Measurements from ENCODE around the gene MSX1. TPM values are rescaled to one million over a fixed set of nuclear protein-coding genes. Genes with fewer than 3 reads are reported as not detected.

MSX1 gene
- total RNA-seq, 1 donor from 2014 or later, result 1.2 TPM

DNA sequence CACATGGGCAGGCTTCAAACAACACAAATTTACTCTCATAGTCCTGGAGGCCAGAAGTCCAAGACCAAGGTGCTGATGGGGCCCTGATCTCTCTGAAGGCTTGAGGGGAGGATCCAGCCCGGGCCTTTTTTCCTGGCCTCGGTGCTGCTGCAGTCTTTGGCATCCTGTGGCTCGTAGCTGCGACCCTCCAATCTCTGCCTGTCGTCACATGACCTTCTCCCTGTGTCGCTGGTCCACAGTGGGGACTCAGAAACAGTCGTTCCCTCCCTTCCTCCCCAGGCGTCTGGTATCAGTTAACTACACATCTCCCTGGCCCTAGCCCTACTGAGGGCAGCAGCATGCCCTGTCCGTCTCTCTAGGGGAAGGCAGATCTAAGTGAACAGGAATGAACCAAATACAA, 19.1 kb upstream of the MSX1 start:
- no peak for DNase-seq (ENCODE audit: low spot score)

GRCh38 chr4:4841156-4841555, 18.3 kb upstream of the MSX1 start:
- DNase-seq (ENCODE audit: low spot score), result no peak

GRCh38 chr4:4842476-4843441, 16.7 kb upstream of the MSX1 start:
- DNase-seq (ENCODE audit: low spot score), result no peak

DNA sequence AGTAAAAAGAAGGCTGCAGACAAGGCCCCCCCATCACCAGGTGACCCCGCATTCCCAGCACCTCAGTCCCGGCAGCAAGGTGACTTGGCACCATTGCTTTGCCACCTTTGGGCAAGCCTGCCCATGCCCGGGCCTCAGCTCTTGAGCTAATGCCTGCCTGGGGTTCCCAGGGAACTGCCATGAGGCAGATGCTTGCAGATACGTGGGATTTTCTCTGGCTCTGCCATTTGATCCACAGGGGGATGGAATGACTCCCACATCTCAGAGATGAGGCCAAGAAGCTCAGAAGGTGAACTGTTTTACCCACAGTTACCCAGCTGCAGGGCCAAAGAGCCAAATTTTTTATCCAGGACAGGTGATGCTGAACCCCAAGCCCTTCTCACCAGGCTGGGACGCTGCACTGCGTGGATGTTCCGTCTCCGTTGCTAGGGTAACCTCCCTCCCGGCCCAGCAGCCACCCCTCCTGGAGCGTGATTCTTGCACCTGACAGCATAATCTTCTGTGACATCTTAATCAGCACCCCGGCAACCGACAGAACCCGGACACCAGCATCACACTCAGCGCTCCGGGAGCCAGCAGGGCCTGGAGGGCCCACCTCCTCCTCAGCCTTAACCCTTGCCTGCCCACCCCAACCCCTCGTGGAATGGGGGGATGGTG, 15.7 kb upstream of the MSX1 start:
- no peak for DNase-seq (ENCODE audit: low spot score)

- DNase-seq (ENCODE audit: low spot score), result no peak
Measured at GRCh38 chr4:4845027-4845426, 14.4 kb upstream of the MSX1 start.

DNA sequence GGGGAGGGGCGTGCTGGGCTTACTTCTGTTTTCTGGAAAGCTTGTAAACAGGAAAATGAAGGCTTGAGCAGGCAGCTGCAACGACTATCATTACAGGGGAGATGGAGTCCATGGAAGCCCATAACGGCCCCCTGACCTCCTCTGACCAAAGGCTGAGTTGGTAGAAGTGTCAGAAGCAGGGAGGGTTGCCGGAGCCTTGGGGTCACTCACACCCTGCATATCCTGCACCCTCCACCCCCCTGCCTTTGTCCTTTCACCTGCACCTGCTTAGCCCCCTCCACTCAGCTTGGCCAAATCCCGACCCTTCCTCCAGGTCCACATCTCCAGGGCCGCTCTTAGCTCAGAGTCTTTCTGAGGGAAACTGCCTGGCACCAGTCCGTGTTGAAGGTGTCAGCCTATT, 12.5 kb upstream of the MSX1 start:
- no peak for DNase-seq (ENCODE audit: low spot score)

GRCh38 chr4:4848540-4848939, 10.9 kb upstream of the MSX1 start:
- no peak for DNase-seq (ENCODE audit: low spot score)

DNA sequence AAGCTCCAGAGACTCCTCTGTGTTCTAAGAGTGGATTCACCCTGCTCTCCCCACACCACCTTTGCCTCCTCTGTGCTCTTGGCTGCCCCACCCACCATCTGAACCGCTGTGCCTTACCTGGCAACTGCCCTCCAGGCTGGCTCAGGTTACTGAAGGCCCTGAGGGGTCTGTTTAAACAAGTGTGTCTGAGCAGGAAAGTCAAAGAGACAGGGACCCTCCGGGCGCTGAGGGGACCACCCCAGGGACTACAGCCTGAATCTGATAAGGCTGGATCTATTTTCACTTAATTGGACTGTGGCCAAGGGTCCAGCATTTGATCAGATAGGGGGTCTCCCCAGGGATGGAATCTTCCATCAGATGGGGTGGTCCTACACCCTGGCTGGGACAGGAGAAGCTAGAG, 10.4 kb upstream of the MSX1 start:
- DNase-seq (ENCODE audit: low spot score), result no peak

DNA sequence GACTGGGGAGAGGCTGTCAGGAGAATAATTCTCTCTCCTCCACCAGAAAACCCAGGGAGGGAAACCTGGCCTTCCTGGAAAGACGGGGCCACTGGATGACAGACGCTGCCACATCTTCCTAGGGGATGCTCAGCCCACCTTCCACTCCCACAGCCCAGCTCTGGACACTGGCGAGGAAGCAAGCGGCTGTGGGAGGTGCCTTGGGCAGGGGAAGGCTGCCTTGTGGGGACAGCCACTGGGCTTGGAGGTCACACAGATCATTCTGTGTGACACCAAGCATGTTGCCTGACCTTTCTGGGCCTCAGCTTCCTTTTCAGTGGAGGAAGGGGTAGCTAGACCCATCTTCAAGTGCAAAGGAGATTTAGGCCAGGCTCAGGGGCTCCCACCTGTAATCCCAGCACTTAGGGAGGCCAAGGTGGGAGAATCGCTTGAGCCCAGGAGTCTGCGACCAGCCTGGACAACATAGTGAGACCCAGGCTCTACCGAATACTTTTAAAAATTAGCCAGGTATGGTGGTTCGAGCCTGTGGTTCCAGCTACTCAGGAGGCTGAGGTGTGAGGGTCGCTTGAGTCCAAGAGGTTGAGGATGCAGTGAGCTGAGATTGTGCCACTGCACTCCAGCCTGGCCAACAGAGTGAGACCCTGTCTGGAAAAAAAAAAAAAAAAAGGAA, 9.8 kb upstream of the MSX1 start:
- no peak for DNase-seq (ENCODE audit: low spot score)

GRCh38 chr4:4851081-4851480, 8.4 kb upstream of the MSX1 start:
- no peak for DNase-seq (ENCODE audit: low spot score)

DNA sequence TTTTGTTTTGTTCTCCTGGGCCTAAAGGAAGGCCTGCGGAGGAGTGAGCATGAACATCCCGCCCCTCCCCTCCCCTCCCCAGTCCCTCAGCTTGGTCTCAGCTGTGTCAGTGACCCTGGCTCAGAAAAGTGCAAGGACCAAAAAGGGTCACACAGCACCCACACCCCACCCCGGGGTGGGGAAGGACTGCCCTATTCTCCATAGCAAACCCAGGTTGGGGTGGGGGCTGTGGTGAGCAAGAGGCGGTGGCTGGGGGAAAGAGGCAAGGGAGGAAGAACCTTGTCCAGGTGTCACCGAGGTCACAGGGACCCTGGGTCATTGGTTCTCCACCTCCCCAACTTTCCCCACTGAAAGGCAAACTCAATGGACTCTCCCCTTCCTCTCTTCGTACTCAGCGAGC, 7.6 kb upstream of the MSX1 start:
- no peak for DNase-seq (ENCODE audit: low spot score)

DNA sequence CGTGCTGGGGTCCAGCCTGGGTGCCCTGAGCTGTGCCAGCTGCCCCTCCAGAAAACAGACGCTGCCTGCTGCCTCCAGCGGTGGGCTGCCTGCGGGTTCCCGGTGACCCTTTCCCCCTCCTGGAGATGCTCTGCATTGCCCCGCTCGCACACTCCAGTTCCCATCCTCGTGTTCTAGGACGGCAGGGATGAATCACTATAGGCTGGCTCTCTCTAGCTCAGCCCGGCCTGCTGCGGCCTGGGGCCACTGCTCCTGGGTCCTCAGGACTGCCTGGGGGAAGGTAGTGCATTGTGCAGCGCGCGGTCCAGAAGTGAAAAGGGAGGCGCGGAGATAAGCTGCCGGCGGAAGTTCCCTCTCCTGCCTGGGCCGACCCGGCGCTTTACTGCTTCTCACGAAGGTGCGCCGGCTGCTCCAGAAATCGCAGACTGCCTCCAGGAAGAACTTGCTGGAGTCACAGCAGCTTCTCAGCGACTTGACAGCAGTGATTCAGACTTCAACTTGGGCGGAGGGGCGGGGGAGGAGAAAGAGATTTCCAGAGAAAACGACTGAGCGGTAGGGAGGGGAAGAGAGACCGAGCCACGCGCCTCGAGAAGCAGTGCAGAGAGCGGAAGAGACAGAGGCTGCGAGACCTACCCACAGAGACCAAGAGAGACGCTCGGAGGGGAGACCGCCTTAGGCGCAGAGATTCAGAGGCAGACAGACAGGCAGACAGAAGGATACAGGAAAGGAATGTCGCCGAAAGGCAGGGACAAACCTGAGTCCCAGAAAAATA, 6.7 kb upstream of the MSX1 start:
- DNase-seq (ENCODE audit: low spot score), result no peak

DNA sequence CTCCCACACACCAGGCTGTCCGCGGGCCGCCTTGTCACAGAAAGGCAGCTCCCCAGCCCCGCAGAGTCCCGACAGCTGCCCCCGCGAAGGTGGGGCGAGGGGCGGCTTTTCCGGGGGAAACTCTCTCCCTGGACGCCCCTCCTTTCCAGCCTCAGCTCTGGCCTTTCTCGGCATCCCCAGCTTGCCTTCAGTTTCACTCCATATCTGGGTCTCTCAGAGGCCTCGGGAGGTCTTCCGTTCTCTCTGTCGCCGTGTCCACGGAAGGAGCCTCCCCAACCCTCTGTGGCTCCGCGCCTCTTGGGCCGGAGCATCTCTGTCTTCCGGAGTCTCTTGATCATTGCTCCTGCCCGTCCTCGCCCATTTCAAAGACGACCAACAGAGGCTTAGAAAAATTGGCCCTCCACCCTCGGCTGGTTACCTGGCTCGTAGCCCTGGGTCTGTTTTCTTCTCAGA, 6.1 kb upstream of the MSX1 start:
- DNase-seq (ENCODE audit: low spot score), result no peak

- DNase-seq (ENCODE audit: low spot score), result no peak
Measured at GRCh38 chr4:4853921-4854648, 5.4 kb upstream of the MSX1 start.

GRCh38 chr4:4854649-4855295, 4.7 kb upstream of the MSX1 start:
- DNase-seq (ENCODE audit: low spot score), result no peak

GRCh38 chr4:4855301-4856070, 4.0 kb upstream of the MSX1 start:
- DNase-seq (ENCODE audit: low spot score), result no peak

GRCh38 chr4:4856071-4857000, 3.1 kb upstream of the MSX1 start:
- DNase-seq (ENCODE audit: low spot score), result no peak

GRCh38 chr4:4857001-4857808, 2.3 kb upstream of the MSX1 start:
- DNase-seq (ENCODE audit: low spot score), result no peak

Measured in mucosa of gallbladder (tissue), 1 donor.